K562 (cell line): ENCODE measurements around the gene SULT1A1. TPM values are rescaled to one million over a fixed set of nuclear protein-coding genes. Genes with fewer than 3 reads are reported as not detected.

Experiments used
- ATAC-seq: fragments of 200-7000 bp; cut with Tn5 transposase; 3 replicates; pipeline ENCODE4 v1.9.1; 2020; ENCODE audit warnings: moderate library complexity
- BruUV-seq: library from RNA; stranded (reverse); fragments of 400-500 nt; replicated peaks from 2 replicates; lab custom pipeline; 2021; lab: Mats Ljungman, UMichigan
- CTCF ChIA-PET: fragments of 300-600 bp; formaldehyde crosslinking; extraction: SDS; loops from one replicate; lab custom pipeline; 2021; ENCODE audit warnings: low intra/inter-chr PET ratio; lab: Yijun Ruan, JAX
- POLR2A ChIA-PET: fragments of 300-600, 350-650 bp; sonication (Branson Sonifier 250); formaldehyde crosslinking; extraction: SDS; loops from one replicate; lab custom pipeline; 2021; ENCODE audit warnings: antibody characterized with exemption, inconsistent platforms; lab: Yijun Ruan, JAX
- DNase-seq, 4 experiments: peaks; one replicate each; pipeline versions ENCODE4 v3.0.0 to v3.0.0-alpha.2; 2011 to 2018; ENCODE audit warnings: low spot score in 3 of 4, mixed read lengths in 3 of 4; ENCODE audit errors: extremely low read depth in 1 of 4
- FAIRE-seq: peaks from 2 replicates; lab custom pipeline; 2011; peaks lifted over from hg19 to GRCh38; lab: Jason Lieb, UNC
- H2AFZ ChIP-seq: 2 replicates; pipeline ENCODE4 v1.6.0; 2011; ENCODE audit warnings: low read depth, low read length, control low read depth, inconsistent platforms
- H3K27ac ChIP-seq: fragments of 200-600 bp; 3 replicates; pipeline ENCODE4 v1.8.0; 2011; ENCODE audit warnings: low read depth, mild to moderate bottlenecking, control low read depth, inconsistent platforms, low read length, moderate library complexity, mixed read lengths; ENCODE audit errors: extremely low read depth
- H3K27me3 ChIP-seq, 2 experiments: fragments of 300-600 bp in 1 of 2; 2 replicates in 1 of 2; 3 replicates in 1 of 2; pipeline versions ENCODE4 v1.6.0 to v1.8.0; 2011; ENCODE audit warnings: inconsistent platforms in 2 of 2, low read length in 2 of 2, mild to moderate bottlenecking in 1 of 2, mixed read lengths in 1 of 2, moderate library complexity in 1 of 2; ENCODE audit not compliant: control insufficient read depth in 2 of 2, insufficient read depth in 2 of 2
- H3K36me3 ChIP-seq: fragments of 300-600 bp; 3 replicates; pipeline ENCODE4 v1.8.0; 2011; ENCODE audit warnings: mild to moderate bottlenecking, low read length, inconsistent platforms; ENCODE audit not compliant: control insufficient read depth, insufficient read depth
- H3K4me1 ChIP-seq, 2 experiments: fragments of 200-600 bp in 1 of 2; replicated peaks in 1 of 2; 2 replicates in 1 of 2; 3 replicates in 1 of 2; pipeline versions ENCODE4 v1.5.1 to v1.8.0; 2011; ENCODE audit warnings: inconsistent platforms in 2 of 2, low read length in 2 of 2, mild to moderate bottlenecking in 1 of 2, mixed read lengths in 1 of 2, moderate library complexity in 1 of 2; ENCODE audit not compliant: control insufficient read depth in 2 of 2, insufficient read depth in 2 of 2
- H3K4me2 ChIP-seq: 2 replicates; pipeline ENCODE4 v1.6.1; 2011; ENCODE audit warnings: low read length, control low read depth, inconsistent platforms, mixed read lengths; ENCODE audit not compliant: insufficient read depth
- H3K4me3 ChIP-seq: fragments of 200-600 bp; sonication (generic), shearing (Covaris generic); 2 replicates; pipeline ENCODE4 v1.5.1; 2016; ENCODE audit warnings: control low read depth, inconsistent platforms
- H3K79me2 ChIP-seq: fragments of 200-600 bp; 3 replicates; pipeline ENCODE4 v1.8.0; 2011; ENCODE audit warnings: low read length, inconsistent platforms; ENCODE audit not compliant: control insufficient read depth, insufficient read depth
- H3K9ac ChIP-seq, 2 experiments: 2 replicates each; pipeline versions ENCODE4 v1.6.0 to v1.6.1; 2011; ENCODE audit warnings: low read depth in 2 of 2, low read length in 2 of 2, control low read depth in 1 of 2, inconsistent platforms in 1 of 2, mild to moderate bottlenecking in 1 of 2, mixed read lengths in 1 of 2; ENCODE audit not compliant: insufficient read depth in 1 of 2
- H3K9me1 ChIP-seq: one replicate; pipeline ENCODE4 v1.6.0; 2011; ENCODE audit warnings: inconsistent platforms, mild to moderate bottlenecking, low read length, moderate library complexity; ENCODE audit not compliant: control insufficient read depth, insufficient read depth
- H3K9me3 ChIP-seq: replicated peaks from 2 replicates; pipeline ENCODE4 v1.5.1; 2011; ENCODE audit warnings: low read depth, low read length, inconsistent platforms; ENCODE audit not compliant: control insufficient read depth, insufficient read depth
- H4K20me1 ChIP-seq: replicated peaks from 2 replicates; pipeline ENCODE4 v1.6.1; 2011; ENCODE audit warnings: low read length, inconsistent platforms, mixed read lengths; ENCODE audit not compliant: control insufficient read depth, insufficient read depth
- CEBPG ChIP-seq, 3 experiments: fragments of 200-800 bp in 1 of 3; sonication (Bioruptor generic) in 1 of 3; sonication (generic) in 1 of 3; formaldehyde crosslinking in 1 of 3; IDR thresholded peaks in 2 of 3; conservative IDR thresholded peaks in 1 of 3; 2 replicates each; pipeline versions ENCODE4 v1.6.1 to v1.8.0; 2016 to 2022; ENCODE audit warnings: missing compliant biosample characterization in 2 of 3, missing genetic modification characterization in 2 of 3, mild to moderate bottlenecking in 1 of 3, missing genetic modification reagents in 1 of 3
- KDM4B ChIP-seq, 2 experiments: fragments of 450-650 bp in 1 of 2; sonication (generic) in 1 of 2; IDR thresholded peaks; 2 replicates each; pipeline ENCODE4 v1.6.1; 2016 to 2017; ENCODE audit warnings: borderline replicate concordance in 2 of 2, antibody characterized with exemption in 1 of 2, low read depth in 1 of 2, mild to moderate bottlenecking in 1 of 2
- KDM5B ChIP-seq: fragments of 200-600 bp; sonication (generic); IDR thresholded peaks from 2 replicates; pipeline ENCODE4 v1.6.1; 2012; ENCODE audit warnings: low read depth, mild to moderate bottlenecking, moderate library complexity, low read length, control low read depth, inconsistent platforms; ENCODE audit not compliant: insufficient replicate concordance
- MEIS2 ChIP-seq: fragments of 450-650 bp; IDR thresholded peaks from 2 replicates; pipeline ENCODE4 v1.6.1; 2014; ENCODE audit warnings: mild to moderate bottlenecking; ENCODE audit not compliant: partially characterized antibody
- NEUROD1 ChIP-seq: fragments of 150-350 bp; IDR thresholded peaks from 2 replicates; pipeline ENCODE4 v1.6.1; 2014; ENCODE audit warnings: borderline replicate concordance, low read length, low read depth; ENCODE audit not compliant: partially characterized antibody
- PTBP1 ChIP-seq: fragments of 200-400 bp; formaldehyde crosslinking; IDR thresholded peaks from 2 replicates; pipeline ENCODE4 v1.6.1; 2017; ENCODE audit warnings: low read depth, low read length
- SAP30 ChIP-seq: fragments of 200-600 bp; sonication (generic); IDR thresholded peaks from 2 replicates; pipeline ENCODE4 v1.6.1; 2012; ENCODE audit warnings: borderline replicate concordance, low read depth, mild to moderate bottlenecking, moderate library complexity, low read length, control low read depth, inconsistent platforms; ENCODE audit not compliant: insufficient read depth, poor library complexity, severe bottlenecking
- ZNF707 ChIP-seq: fragments of 250-450 bp; sonication (Bioruptor Pico); conservative IDR thresholded peaks from 2 replicates; pipeline ENCODE4 v1.8.0; 2022; ENCODE audit warnings: inconsistent platforms, mild to moderate bottlenecking, moderate library complexity
- WGBS: fragments of 100-300 bp; shearing (Covaris generic); methylation state at CpG from one replicate; pipeline ENCODE4 v1.1.6; 2016; ENCODE audit warnings: low coverage, mixed read lengths; ENCODE audit not compliant: insufficient coverage; ENCODE audit errors: missing lambda C conversion rate; 5-methylcytosine and 5-hydroxymethylcytosine counted together
- in situ Hi-C: fragments of 300-500 bp; cut with MboI; formaldehyde crosslinking; loops from 4 replicates; pipeline ENCODE4 v1.15.0; 2018; ENCODE audit warnings: inconsistent platforms, mixed read lengths
- intact Hi-C: fragments of 100-400 bp; cut with micrococcal nuclease; formaldehyde crosslinking; loops from 2 replicates; pipeline ENCODE4 v1.14.2; 2022
- polyA plus RNA-seq, 8 experiments: library from polyadenylated mRNA; depleted of rRNA in 4 of 8; stranded (reverse) in 5 of 8; unstranded in 3 of 8; fragments of >200 nt; fragmentation: Nextera tagmentation in 2 of 8; fragmentation: Illumina TruSeq in 1 of 8; extraction: Ambion mirVana in 2 of 8; extraction: Trizol in 1 of 8; gene quantifications; 2 replicates each; pipeline versions ENCODE4 v1.2.1 to v1.2.3, GENCODE V29; 2011 to 2014; ENCODE audit warnings: inconsistent platforms in 1 of 8, missing spikeins in 1 of 8
- total RNA-seq, 7 experiments: library from RNA; depleted of rRNA in 6 of 7; stranded (reverse); fragments of >200 nt in 6 of 7; fragmentation: Illumina TruSeq in 2 of 7; extraction: Trizol in 2 of 7; gene quantifications; 2 replicates each; pipeline versions ENCODE4 v1.2.1 to v1.2.3, GENCODE V29; 2011 to 2021; ENCODE audit warnings: low replicate concordance in 1 of 7
- TF ChIP-seq, protein P1 (sequence below): fragments of 250-450 bp; sonication (Bioruptor Pico); IDR thresholded peaks from 2 replicates; pipeline ENCODE4 v1.5.0; 2021; ENCODE audit warnings: mild to moderate bottlenecking, moderate library complexity
- TF ChIP-seq, protein P2 (sequence below): sonication (generic); formaldehyde crosslinking; IDR thresholded peaks from 2 replicates; pipeline ENCODE4 v1.8.0; 2023; ENCODE audit warnings: missing genetic modification reagents, mild to moderate bottlenecking, borderline replicate concordance

SULT1A1 gene
- total and polyA plus RNA-seq, 9 of the 15 experiments (the other 6 are each of a cell fraction or from before 2014, with no cell fraction given), result 3.4 to 30.1 (median 16.6) TPM

- in situ Hi-C loops, result no loop called here
- CTCF ChIA-PET, result no interaction called here
- no peak for DNase-seq
- Histone ChIP-seq H3K4me3 (no peak overlapping the region), H3K79me2 (no peaks in the 10 kb centered on the region), H3K4me1 (no peaks in the 10 kb centered on the region), H4K20me1 (no peaks in the 10 kb centered on the region), H3K4me2 (no peak overlapping the region), H3K9me3 (no peaks in the 10 kb centered on the region), H3K27ac (no peak overlapping the region), H2AFZ (no peak overlapping the region), H3K9me1 (no peaks in the 10 kb centered on the region), H3K27me3 (no peaks in the 10 kb centered on the region), H3K36me3 (peaks cover 24% of the 10 kb centered on the region; the same call in 2 of the 3 replicates), H3K9ac (no peak overlapping the region)
- intact Hi-C loops, result no loop called here
- no peak for FAIRE-seq
- no peak for TF ChIP-seq SAP30
- no peak for TF ChIP-seq NEUROD1
- no peak for TF ChIP-seq CEBPG (CRISPR knock-in tag; IDR thresholded peaks at IDR 0.05)
- no peak for TF ChIP-seq CEBPG (tag; conservative IDR thresholded peaks at IDR 0.05 in 1 of 2, IDR thresholded peaks at IDR 0.05 in 1 of 2)
- no peak for TF ChIP-seq PTBP1
- no peak for TF ChIP-seq KDM5B
- TF ChIP-seq, protein P1, sequence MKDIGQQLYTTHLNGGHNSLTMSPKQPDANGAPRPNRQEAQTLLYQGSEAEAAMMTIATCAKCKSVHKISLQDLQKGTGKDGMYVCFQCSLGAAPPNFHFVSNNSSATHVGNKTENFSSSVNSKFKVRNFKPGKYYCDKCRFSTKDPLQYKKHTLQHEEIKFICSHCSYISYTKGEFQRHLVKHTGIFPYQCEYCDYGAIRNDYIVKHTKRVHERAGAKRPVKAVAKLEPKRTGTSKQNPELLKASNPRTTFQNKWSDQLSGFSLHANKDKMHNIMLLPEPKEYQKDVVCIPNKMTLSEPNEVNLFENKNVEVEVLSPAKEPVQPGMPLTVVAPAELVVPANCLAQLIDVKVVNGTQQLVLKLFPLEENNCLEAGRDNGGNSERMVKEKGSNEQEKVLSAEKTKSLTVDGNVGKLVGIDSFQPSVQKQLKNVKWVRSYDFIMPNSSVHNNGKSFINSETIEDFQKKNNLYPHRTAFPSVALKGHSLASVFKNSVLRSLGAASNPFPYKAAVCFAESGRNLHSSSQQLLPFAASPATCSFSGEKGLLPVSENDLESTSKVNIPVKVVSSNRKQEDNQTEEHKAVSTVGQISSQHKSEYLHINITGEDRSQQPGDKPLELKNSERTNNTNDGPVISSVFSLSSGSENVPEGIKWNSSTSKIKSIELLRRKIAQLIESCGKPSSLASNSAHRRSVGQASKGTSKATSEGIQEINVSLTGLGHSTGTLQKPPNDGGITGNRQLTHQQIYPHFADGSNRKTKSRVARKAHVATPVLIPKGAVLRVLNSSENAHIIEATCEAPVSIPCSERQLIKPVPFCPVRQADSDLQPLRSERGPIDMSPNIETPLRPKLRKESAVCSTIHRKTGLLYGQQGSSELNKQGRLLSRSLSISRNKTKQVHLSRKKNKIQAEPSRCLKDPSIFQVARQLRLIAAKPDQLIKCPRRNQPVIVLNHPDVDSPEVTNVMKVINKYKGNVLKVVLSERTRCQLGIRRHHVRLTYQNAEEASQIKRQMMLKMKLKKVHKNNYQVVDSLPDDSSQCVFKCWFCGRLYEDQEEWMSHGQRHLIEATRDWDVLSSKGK (CRISPR knock-in tag), result no peak
- TF ChIP-seq, protein P2, sequence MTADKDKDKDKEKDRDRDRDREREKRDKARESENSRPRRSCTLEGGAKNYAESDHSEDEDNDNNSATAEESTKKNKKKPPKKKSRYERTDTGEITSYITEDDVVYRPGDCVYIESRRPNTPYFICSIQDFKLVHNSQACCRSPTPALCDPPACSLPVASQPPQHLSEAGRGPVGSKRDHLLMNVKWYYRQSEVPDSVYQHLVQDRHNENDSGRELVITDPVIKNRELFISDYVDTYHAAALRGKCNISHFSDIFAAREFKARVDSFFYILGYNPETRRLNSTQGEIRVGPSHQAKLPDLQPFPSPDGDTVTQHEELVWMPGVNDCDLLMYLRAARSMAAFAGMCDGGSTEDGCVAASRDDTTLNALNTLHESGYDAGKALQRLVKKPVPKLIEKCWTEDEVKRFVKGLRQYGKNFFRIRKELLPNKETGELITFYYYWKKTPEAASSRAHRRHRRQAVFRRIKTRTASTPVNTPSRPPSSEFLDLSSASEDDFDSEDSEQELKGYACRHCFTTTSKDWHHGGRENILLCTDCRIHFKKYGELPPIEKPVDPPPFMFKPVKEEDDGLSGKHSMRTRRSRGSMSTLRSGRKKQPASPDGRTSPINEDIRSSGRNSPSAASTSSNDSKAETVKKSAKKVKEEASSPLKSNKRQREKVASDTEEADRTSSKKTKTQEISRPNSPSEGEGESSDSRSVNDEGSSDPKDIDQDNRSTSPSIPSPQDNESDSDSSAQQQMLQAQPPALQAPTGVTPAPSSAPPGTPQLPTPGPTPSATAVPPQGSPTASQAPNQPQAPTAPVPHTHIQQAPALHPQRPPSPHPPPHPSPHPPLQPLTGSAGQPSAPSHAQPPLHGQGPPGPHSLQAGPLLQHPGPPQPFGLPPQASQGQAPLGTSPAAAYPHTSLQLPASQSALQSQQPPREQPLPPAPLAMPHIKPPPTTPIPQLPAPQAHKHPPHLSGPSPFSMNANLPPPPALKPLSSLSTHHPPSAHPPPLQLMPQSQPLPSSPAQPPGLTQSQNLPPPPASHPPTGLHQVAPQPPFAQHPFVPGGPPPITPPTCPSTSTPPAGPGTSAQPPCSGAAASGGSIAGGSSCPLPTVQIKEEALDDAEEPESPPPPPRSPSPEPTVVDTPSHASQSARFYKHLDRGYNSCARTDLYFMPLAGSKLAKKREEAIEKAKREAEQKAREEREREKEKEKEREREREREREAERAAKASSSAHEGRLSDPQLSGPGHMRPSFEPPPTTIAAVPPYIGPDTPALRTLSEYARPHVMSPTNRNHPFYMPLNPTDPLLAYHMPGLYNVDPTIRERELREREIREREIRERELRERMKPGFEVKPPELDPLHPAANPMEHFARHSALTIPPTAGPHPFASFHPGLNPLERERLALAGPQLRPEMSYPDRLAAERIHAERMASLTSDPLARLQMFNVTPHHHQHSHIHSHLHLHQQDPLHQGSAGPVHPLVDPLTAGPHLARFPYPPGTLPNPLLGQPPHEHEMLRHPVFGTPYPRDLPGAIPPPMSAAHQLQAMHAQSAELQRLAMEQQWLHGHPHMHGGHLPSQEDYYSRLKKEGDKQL (CRISPR knock-in tag), result no peak
- TF ChIP-seq ZNF707 (CRISPR knock-in tag), result no peak
- TF ChIP-seq MEIS2, result no peak
- TF ChIP-seq KDM4B (IDR thresholded peaks at IDR 0.05; ENCODE audit: borderline replicate concordance in 2 of 2, low read depth in 1 of 2), result no peak
- 89% methylated on average over 13 of the region's 15 CpGs for WGBS
- no peak for ATAC-seq
- no TSS peak for BruUV-seq
- POLR2A ChIA-PET, result interaction anchor here (0.9 kb wide), 1 partner anchor 9 kb away, joined by 4 read pairs; no protein-coding TSS in a partner anchor
Measured at GRCh38 chr16:28580726-28581315, 29.0 kb downstream of the SULT1A1 start.
